Endothelial cell of umbilical vein (primary cell): ENCODE data around the gene VPS35L. TPM values are rescaled to one million over a fixed set of nuclear protein-coding genes. Genes with fewer than 3 reads are reported as not detected.

Source experiments
- BruUV-seq: library from RNA; stranded (reverse); fragments of 400-500 nt; replicated peaks from 2 replicates; lab custom pipeline; 2021; lab: Mats Ljungman, UMichigan
- CTCF ChIA-PET: fragments of 300-600, 350-600 bp; sonication (Branson Sonifier 250); formaldehyde crosslinking; loops from one replicate; lab custom pipeline; 2021; ENCODE audit warnings: antibody characterized with exemption, inconsistent platforms; lab: Charles Lee
- POLR2A ChIA-PET: fragments of 300-600, 350-600 bp; sonication (Branson Sonifier 250); formaldehyde crosslinking; loops from one replicate; lab custom pipeline; 2021; ENCODE audit warnings: antibody characterized with exemption, inconsistent platforms; lab: Charles Lee
- DNase-seq: peaks from one replicate; pipeline ENCODE4 v3.0.0-alpha.2; 2011; ENCODE audit warnings: low read depth, low spot score
- FAIRE-seq: peaks from 2 replicates; lab custom pipeline; 2011; peaks lifted over from hg19 to GRCh38; lab: Jason Lieb, UNC
- H2AFZ ChIP-seq: 2 replicates; pipeline ENCODE4 v1.6.0; 2012; ENCODE audit warnings: low read depth, low read length, control low read depth, inconsistent platforms
- H3K27ac ChIP-seq: 2 replicates; pipeline ENCODE4 v1.5.1; 2011; ENCODE audit warnings: low read depth, mild to moderate bottlenecking, control low read depth, low read length, moderate library complexity; ENCODE audit not compliant: insufficient read depth
- H3K27me3 ChIP-seq, 2 experiments: 2 replicates each; pipeline versions ENCODE4 v1.6.0 to v1.6.1; 2011; ENCODE audit warnings: low read length in 2 of 2, mixed read lengths in 1 of 2; ENCODE audit not compliant: control insufficient read depth in 2 of 2, insufficient read depth in 2 of 2
- H3K36me3 ChIP-seq, 2 experiments: 2 replicates in 1 of 2; 3 replicates in 1 of 2; pipeline ENCODE4 v1.5.1; 2011; ENCODE audit warnings: low read length in 2 of 2, mild to moderate bottlenecking in 1 of 2, moderate library complexity in 1 of 2; ENCODE audit not compliant: control insufficient read depth in 2 of 2, insufficient read depth in 2 of 2; ENCODE audit errors: extremely low read depth in 1 of 2
- H3K4me1 ChIP-seq: 3 replicates; pipeline ENCODE4 v1.5.1; 2011; ENCODE audit warnings: mild to moderate bottlenecking, low read length; ENCODE audit not compliant: control insufficient read depth, insufficient read depth; ENCODE audit errors: extremely low read depth
- H3K4me2 ChIP-seq: 2 replicates; pipeline ENCODE4 v1.6.1; 2011; ENCODE audit warnings: low read length, control low read depth, mixed read lengths; ENCODE audit not compliant: insufficient read depth
- H3K4me3 ChIP-seq, 3 experiments: fragments of 200-600 bp in 1 of 3; sonication (generic), shearing (Covaris generic) in 1 of 3; replicated peaks in 1 of 3; 2 replicates each; pipeline ENCODE4 v1.5.1; 2011 to 2016; ENCODE audit warnings: control low read depth in 3 of 3, low read length in 3 of 3, mild to moderate bottlenecking in 2 of 3, inconsistent platforms in 1 of 3, low read depth in 1 of 3, moderate library complexity in 1 of 3; ENCODE audit not compliant: insufficient read depth in 1 of 3
- H3K79me2 ChIP-seq: 2 replicates; pipeline ENCODE4 v1.6.0; 2012; ENCODE audit warnings: low read length, inconsistent platforms; ENCODE audit not compliant: control insufficient read depth, insufficient read depth
- H3K9ac ChIP-seq: replicated peaks from 2 replicates; pipeline ENCODE3; 2011; ENCODE audit warnings: low read length, control low read depth; ENCODE audit not compliant: insufficient read depth; ENCODE audit errors: extremely low read depth
- H3K9me1 ChIP-seq: replicated peaks from 3 replicates; pipeline ENCODE4 v1.6.0; 2011; ENCODE audit warnings: mild to moderate bottlenecking, low read length; ENCODE audit not compliant: control insufficient read depth, insufficient read depth; ENCODE audit errors: extremely low read depth
- H3K9me3 ChIP-seq: replicated peaks from 2 replicates; pipeline ENCODE4 v1.5.1; 2012; ENCODE audit warnings: low read length, inconsistent platforms; ENCODE audit not compliant: control insufficient read depth, insufficient read depth
- H4K20me1 ChIP-seq: replicated peaks from 2 replicates; pipeline ENCODE3; 2011; ENCODE audit warnings: mild to moderate bottlenecking, low read length; ENCODE audit not compliant: control insufficient read depth, insufficient read depth; ENCODE audit errors: extremely low read depth
- CTCF ChIP-seq, 2 donors: IDR thresholded peaks; 1 replicate in 1 of 2; 2 replicates in 1 of 2; pipeline ENCODE4 v1.5.1; 2011; ENCODE audit warnings: low read length in 2 of 2, mild to moderate bottlenecking in 2 of 2, moderate library complexity in 2 of 2, control low read depth in 1 of 2, inconsistent platforms in 1 of 2, low read depth in 1 of 2; ENCODE audit not compliant: insufficient read depth in 1 of 2; ENCODE audit errors: extremely low read depth in 1 of 2
- EZH2 ChIP-seq: IDR thresholded peaks from 2 replicates; pipeline ENCODE4 v1.6.1; 2012; ENCODE audit warnings: borderline replicate concordance, low read depth, mild to moderate bottlenecking, moderate library complexity, low read length, inconsistent platforms; ENCODE audit not compliant: severe bottlenecking
- FOS ChIP-seq: IDR thresholded peaks from 2 replicates; pipeline ENCODE4 v1.6.1; 2011; ENCODE audit warnings: mild to moderate bottlenecking, low read length, moderate library complexity, borderline replicate concordance; ENCODE audit not compliant: insufficient read depth
- GATA2 ChIP-seq: IDR thresholded peaks from 2 replicates; pipeline ENCODE4 v1.7.0; 2011; ENCODE audit warnings: low read depth, mild to moderate bottlenecking, moderate library complexity, mixed read lengths, low read length; ENCODE audit not compliant: insufficient read length, insufficient read depth
- JUN ChIP-seq: IDR thresholded peaks from 2 replicates; pipeline ENCODE4 v1.6.1; 2011; ENCODE audit warnings: borderline replicate concordance, low read depth; ENCODE audit not compliant: insufficient read length, insufficient read depth
- MAX ChIP-seq: IDR thresholded peaks from 2 replicates; pipeline ENCODE4 v1.6.1; 2011; ENCODE audit not compliant: insufficient read depth, insufficient read length
- MYC ChIP-seq: IDR thresholded peaks from one replicate; pipeline ENCODE4 v1.6.1; 2011; ENCODE audit warnings: mild to moderate bottlenecking, low read depth, low read length
- POLR2A ChIP-seq: IDR thresholded peaks from 2 replicates; pipeline ENCODE4 v1.6.1; 2012; ENCODE audit warnings: low read depth, mild to moderate bottlenecking, control low read depth, low read length
- POLR2AphosphoS5 ChIP-seq: IDR thresholded peaks from 2 replicates; pipeline ENCODE4 v1.6.1; 2012; ENCODE audit warnings: low read depth, mild to moderate bottlenecking, control low read depth, low read length, moderate library complexity; ENCODE audit not compliant: insufficient read depth
- dilution Hi-C: fragments of 300-500 bp; cut with MboI; formaldehyde crosslinking; loops from one replicate; pipeline ENCODE4 v1.15.0; 2019; ENCODE audit warnings: low sequenced_read_pairs; ENCODE audit not compliant: extremely low pct_ligation_motif_present
- intact Hi-C: fragments of 100-400 bp; cut with micrococcal nuclease; formaldehyde crosslinking; loops from one replicate; pipeline ENCODE4 v1.10.0; 2022
- polyA plus RNA-seq, 4 experiments: library from polyadenylated mRNA; depleted of rRNA in 3 of 4; stranded (reverse) in 3 of 4; unstranded in 1 of 4; fragments of >200 nt; gene quantifications; 2 replicates each; pipeline versions ENCODE4 v1.2.1 to v1.2.3, GENCODE V29; 2011 to 2012; ENCODE audit warnings: missing spikeins in 1 of 4
- total RNA-seq: library from RNA; stranded (reverse); gene quantifications from 2 replicates; pipeline ENCODE4 v1.2.3, GENCODE V29; 2021

Gene VPS35L
- total and polyA plus RNA-seq, 2 donors (not counting 3 experiments of a cell fraction or from before 2014, with no cell fraction given), result 49.1 to 91.1 TPM

GRCh38 chr16:19683453-19684236, 128.1 kb downstream of the VPS35L start:
- ChIA-PET POLR2A (no interaction called here), CTCF (no interaction called here)
- dilution Hi-C loops (no loop called here), intact Hi-C loops (no loop called here)
- TF ChIP-seq POLR2AphosphoS5, result no peak
- TF ChIP-seq JUN, result no peak
- Histone ChIP-seq H3K9me1 (no peaks in the 10 kb centered on the region), H3K79me2 (no peaks in the 10 kb centered on the region), H3K27me3 (no peaks in the 10 kb centered on the region), H4K20me1 (no peaks in the 10 kb centered on the region), H3K9me3 (no peaks in the 10 kb centered on the region), H2AFZ (no peak overlapping the region), H3K4me2 (no peak overlapping the region), H3K4me1 (no peaks in the 10 kb centered on the region), H3K27ac (no peak overlapping the region), H3K4me3 (no peak overlapping the region), H3K36me3 (peaks cover 6 to 13% of the 10 kb centered on the region in 2 experiments), H3K9ac (no peak overlapping the region)
- no peak for DNase-seq
- no peak for FAIRE-seq
- no TSS peak for BruUV-seq

DNA sequence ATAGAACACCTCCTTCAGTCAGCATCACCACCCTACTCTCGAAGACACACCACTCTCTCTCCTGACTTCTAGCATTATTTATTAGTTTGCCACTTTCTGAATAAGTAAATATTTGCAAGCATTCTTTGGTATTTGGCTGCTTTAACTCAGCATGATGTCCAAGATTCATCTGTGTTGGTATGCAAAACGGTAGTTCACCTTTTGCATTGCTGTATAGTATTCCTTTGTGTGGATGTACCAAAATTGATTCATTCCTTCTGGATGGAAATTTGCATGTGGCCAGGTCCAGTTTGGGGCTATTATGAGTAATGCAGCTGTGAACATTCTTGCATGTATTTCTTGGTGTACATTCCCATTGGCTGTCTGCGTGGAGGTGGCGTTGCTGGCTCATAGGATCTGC, 129.7 kb downstream of the VPS35L start:
- H3K4me2 ChIP-seq, result no peak overlapping the region
- H2AFZ ChIP-seq, result no peak overlapping the region
- ChIA-PET CTCF (no interaction called here), POLR2A (no interaction called here)
- H4K20me1 ChIP-seq, result no peaks in the 10 kb centered on the region
- H3K4me1 ChIP-seq, result no peaks in the 10 kb centered on the region
- H3K27me3 ChIP-seq, result no peaks in the 10 kb centered on the region
- H3K9ac ChIP-seq, result no peak overlapping the region
- dilution Hi-C loops, result no loop called here
- no peak overlapping the region for H3K4me3 ChIP-seq
- H3K79me2 ChIP-seq, result no peaks in the 10 kb centered on the region
- TF ChIP-seq FOS (no peak), POLR2AphosphoS5 (no peak), MAX (no peak), EZH2 (no peak), MYC (no peak), GATA2 (no peak), CTCF (IDR thresholded peaks at IDR 0.05; ENCODE audit: extremely low read depth in 1 of 2, insufficient read depth in 1 of 2, low read depth in 1 of 2, low read length in 2 of 2) (no peak), POLR2A (no peak), JUN (no peak)
- H3K9me3 ChIP-seq, result no peaks in the 10 kb centered on the region
- no peak overlapping the region for H3K27ac ChIP-seq
- H3K9me1 ChIP-seq, result no peaks in the 10 kb centered on the region
- FAIRE-seq, result no peak
- no peak for DNase-seq
- intact Hi-C loops, result no loop called here
- H3K36me3 ChIP-seq, result peaks cover 6 to 16% of the 10 kb centered on the region in 2 experiments
- BruUV-seq, result no TSS peak
